GM21737 (cell line): ENCODE results near the gene OXER1.

Experiments used
- ATAC-seq: cut with Tn5 transposase; IDR thresholded peaks from one replicate; pipeline ENCODE4 v1.9.1; 2021; ENCODE audit warnings: mild to moderate bottlenecking, moderate library complexity; ENCODE audit not compliant: unreplicated experiment

The OXER1 gene

GRCh38 chr2:42770288-42771131 lies 6.6 kb upstream of the OXER1 start:
- peak; percentile 68 for ATAC-seq

GRCh38 chr2:42769583-42770287 lies 5.8 kb upstream of the OXER1 start:
- ATAC-seq: no peak

- ATAC-seq: no peak
Measured at GRCh38 chr2:42768706-42769256, 4.8 kb upstream of the OXER1 start.

GRCh38 chr2:42767899-42768705 lies 4.2 kb upstream of the OXER1 start:
- ATAC-seq: no peak

- no peak for ATAC-seq
Measured at GRCh38 chr2:42767080-42767898, 3.4 kb upstream of the OXER1 start.

- ATAC-seq: no peak
Measured at GRCh38 chr2:42765686-42766085, 1.8 kb upstream of the OXER1 start.

GRCh38 chr2:42764901-42765300 lies 966 bp upstream of the OXER1 start:
- ATAC-seq: no peak

- ATAC-seq: no peak
Measured at GRCh38 chr2:42762823-42763804, 821 bp downstream of the OXER1 start.

GRCh38 chr2:42762155-42762554 lies 1.8 kb downstream of the OXER1 start:
- no peak for ATAC-seq

GRCh38 chr2:42761554-42761953 lies 2.4 kb downstream of the OXER1 start:
- ATAC-seq: no peak

- no peak for ATAC-seq
Measured at GRCh38 chr2:42758751-42759150, 5.2 kb downstream of the OXER1 start.

GRCh38 chr2:42757981-42758740 lies 5.8 kb downstream of the OXER1 start:
- ATAC-seq: no peak

GRCh38 chr2:42756966-42757513 lies 6.9 kb downstream of the OXER1 start:
- no peak for ATAC-seq

- no peak for ATAC-seq
Measured at GRCh38 chr2:42756150-42756775, 7.7 kb downstream of the OXER1 start.

- ATAC-seq: no peak
Measured at GRCh38 chr2:42755191-42755880, 8.6 kb downstream of the OXER1 start.

- ATAC-seq: no peak
Measured at GRCh38 chr2:42754776-42755140, 9.2 kb downstream of the OXER1 start.
